ENCODE results near the gene COX7A2. TPM values are rescaled to one million over a fixed set of nuclear protein-coding genes. Genes with fewer than 3 reads are reported as not detected.
A peak's percentile ranks its signal among the peaks of the same experiment; 100 is the strongest.

Gene COX7A2
- total RNA-seq, 2 experiments from 2014 or later: 358 to 367 TPM

DNA sequence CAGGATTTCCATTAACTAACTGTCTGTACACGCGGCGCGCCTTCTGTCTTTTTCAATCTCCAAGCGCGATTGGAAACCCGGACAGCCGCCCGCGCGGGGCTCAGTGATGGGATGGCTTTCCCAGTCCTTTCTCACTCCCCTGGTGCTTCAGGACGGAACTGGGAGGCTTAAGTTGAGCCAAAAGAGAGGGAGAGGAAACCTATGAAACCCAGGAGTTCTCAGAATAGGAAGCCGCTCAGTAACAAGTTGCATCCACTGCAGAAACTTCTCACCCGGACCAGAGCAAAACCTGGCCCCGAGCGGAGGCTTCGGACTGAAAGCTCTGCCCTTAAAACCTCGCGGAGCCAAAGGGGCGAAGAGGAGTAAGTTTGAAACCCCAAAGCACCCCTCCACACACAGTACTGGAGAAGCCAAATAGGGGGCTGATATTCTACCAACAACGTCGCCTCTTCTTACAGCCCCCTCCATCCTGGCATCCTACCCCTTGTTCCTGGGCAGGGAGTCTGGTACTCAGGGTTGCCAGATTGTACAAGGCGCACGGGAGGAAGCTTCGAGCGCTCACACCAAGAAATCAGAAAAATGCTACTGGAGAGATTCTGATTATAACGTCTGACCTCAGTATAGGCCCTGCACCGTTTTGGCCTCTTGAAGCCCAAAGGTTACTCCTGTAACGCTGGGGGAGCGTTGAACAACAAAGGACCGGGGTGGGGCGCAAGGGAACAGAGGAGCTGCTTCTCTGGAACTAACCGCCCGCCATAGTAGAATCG, 36.8 kb downstream of the COX7A2 start:
- POLR2A ChIA-PET: no interaction called here
- peak; percentile 33 for DNase-seq
- Mint-ChIP-seq H3K4me3 (peak overlapping the region; percentile 60), H3K27ac (no peak overlapping the region), H3K4me1 (peaks cover 51% of the 10 kb centered on the region), H3K27me3 (peaks cover 79% of the 10 kb centered on the region), H3K36me3 (peaks cover 1% of the 10 kb centered on the region), H3K9me3 (no peaks in the 10 kb centered on the region)
- ATAC-seq (ENCODE audit: low read depth): no peak

DNA sequence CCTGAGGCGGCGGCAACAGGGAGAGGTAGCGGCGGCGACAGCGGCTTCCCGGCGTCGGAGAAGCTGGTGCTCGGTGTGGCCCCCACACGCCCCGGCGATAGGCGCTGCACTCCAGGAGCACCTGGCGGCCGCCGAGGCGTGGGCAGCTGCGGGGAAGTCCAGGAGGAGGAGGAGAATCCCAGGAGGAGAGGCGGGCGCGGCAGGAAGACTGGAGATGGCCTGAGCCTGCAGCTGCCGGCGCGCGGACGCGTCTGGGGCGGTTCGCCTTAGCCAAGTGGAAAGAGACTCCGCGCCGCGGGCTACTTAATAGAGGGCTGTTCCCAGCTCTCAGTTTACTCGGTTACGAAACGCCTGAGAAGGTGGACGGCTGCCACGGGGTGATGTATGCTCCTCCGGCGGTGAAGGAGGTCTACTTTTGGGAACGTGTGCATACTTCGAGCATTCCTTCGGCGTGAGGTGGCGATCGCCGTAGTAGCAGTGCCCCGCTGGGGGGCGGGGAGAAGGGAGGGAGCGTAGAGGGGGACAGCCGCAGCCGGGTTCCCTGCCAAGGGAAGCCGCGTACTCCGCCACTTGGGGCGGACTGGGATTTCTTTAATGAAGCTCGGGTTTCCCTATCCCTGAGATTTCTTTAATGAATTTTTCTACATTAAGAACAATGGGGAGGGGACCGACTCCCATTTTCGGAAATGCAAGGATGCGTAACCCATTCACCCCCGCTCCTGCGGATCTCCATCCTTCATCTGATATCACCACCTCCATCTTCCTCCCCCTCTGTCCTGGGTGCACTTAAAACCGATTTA, 37.6 kb downstream of the COX7A2 start, which contains the start of gene COL12A1:
Gene COL12A1, minus strand, starts transcription at position 278 of the 800 bp plus-strand sequence. CDS start 3,261 bp downstream, outside the sequence.
- peak; percentile 50 for DNase-seq
- peak within 1 kb of the TSS; percentile 63 for H3K4me3 Mint-ChIP-seq
- H3K27ac Mint-ChIP-seq: peak within 1 kb of the TSS; percentile 9
- peaks cover 51% of the 10 kb centered on the region for H3K4me1 Mint-ChIP-seq
- ATAC-seq (ENCODE audit: low read depth): no peak
- peaks cover 85% of the 10 kb centered on the region for H3K27me3 Mint-ChIP-seq
- H3K36me3 Mint-ChIP-seq: peaks cover 1% of the 10 kb centered on the region
- POLR2A ChIA-PET: no interaction called here
- H3K9me3 Mint-ChIP-seq: no peaks in the 10 kb centered on the region

DNA sequence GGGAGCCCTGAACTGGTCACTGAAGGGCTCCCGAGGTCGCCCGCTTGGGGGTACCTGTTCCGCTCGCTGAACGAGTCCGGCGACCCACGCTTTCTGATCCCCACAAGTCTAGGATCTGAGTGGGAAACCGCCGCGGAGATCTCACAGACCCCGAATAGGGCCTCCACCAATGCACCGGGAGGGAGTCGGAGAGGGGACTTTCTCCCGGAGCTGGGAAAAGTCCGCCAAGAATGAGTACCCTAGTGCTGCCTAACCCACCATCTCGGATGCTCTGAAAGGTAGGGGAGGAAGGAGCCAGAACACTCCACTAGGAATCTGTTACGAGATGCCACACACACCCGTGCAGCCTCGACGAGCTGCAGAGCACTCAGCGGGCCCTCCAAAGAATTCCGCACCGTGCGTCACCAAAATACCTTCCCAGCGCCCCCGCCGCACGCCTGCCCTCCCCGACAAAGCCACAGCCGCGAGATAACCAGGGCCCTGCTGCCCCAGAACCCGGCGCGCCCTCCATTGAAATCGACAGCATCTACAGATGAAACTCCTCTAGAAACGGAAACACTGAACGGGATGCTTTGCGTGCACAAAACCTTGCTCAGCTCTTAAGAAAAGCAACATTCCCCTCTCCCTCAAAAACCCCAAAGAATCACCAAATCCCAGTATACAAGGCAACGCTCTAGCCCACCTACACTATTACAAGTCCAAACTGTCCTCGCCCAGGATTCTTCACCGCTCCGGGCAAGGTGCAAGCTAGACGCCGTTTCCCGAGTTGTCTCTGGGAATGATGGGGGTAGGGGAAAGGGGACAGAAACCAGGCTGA, 38.4 kb downstream of the COX7A2 start:
- Mint-ChIP-seq H3K27ac (peak overlapping the region; percentile 9), H3K9me3 (no peaks in the 10 kb centered on the region), H3K36me3 (peaks cover 1% of the 10 kb centered on the region), H3K4me1 (peaks cover 51% of the 10 kb centered on the region), H3K27me3 (peaks cover 87% of the 10 kb centered on the region), H3K4me3 (peak overlapping the region; percentile 63)
- ATAC-seq (ENCODE audit: low read depth) (no peak), DNase-seq (peak; percentile 45)
- POLR2A ChIA-PET: no interaction called here

DNA sequence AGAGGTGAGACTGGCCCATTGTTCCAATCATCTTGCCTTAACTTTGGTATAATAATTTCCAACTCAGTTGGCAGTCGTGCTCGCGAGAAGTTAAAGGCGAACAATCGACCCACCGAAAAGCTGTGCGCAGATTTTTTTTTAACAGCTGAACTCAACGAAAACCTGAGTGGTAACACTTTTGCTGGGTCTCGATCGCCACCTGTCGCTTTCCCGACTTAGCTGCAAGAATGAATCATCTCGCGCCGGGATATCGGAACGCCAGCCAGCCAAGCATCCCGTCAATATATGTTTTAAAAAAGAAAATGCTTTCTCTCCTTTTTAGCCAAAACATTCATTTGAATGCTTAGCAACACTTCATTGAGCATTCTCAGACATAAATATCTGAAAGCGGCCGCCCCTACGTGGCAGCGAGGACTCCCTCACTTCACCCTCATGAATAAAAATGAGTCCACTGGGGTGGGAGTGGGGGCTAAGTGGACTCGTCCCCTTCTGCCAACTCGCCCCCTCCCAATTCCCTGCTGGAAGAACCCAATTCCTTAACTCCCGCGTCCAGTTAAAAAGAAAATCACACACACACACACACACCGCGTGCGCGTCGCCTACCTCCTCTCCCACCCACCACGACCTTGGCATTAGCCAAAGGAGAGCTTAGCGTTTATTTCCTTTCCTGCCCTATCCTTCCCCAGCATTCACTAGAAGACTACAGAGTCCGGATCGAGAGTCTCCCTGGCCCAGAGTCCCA, 39.2 kb downstream of the COX7A2 start:
- H3K27me3 Mint-ChIP-seq: peaks cover 89% of the 10 kb centered on the region
- POLR2A ChIA-PET: no interaction called here
- ATAC-seq (ENCODE audit: low read depth) (no peak), DNase-seq (peak; percentile 46)
- H3K27ac Mint-ChIP-seq: no peak overlapping the region
- H3K4me3 Mint-ChIP-seq: peak overlapping the region; percentile 31
- H3K4me1 Mint-ChIP-seq: peaks cover 51% of the 10 kb centered on the region
- peaks cover 1% of the 10 kb centered on the region for H3K36me3 Mint-ChIP-seq
- H3K9me3 Mint-ChIP-seq: no peaks in the 10 kb centered on the region

DNA sequence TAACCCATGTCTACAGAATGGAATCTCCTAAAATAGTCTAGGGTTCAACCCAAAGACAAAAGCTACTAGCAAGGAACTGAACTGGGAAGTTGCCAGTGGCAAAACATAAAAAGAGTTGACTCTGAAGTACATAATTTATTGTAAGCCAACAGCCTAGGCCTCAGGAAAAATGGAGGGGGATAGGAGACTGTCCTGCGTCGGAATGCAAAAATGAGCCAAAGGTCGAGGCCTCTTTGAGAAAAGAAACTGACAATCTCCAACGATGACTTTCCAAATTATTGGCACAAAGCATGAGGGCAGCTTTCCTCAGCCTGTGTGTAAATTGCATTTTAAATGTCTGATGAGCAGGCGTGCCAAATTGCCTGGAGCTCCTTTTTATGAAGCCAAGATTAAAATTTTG, 39.9 kb downstream of the COX7A2 start:
- Mint-ChIP-seq H3K27ac (no peak overlapping the region), H3K4me1 (peaks cover 46% of the 10 kb centered on the region), H3K36me3 (peaks cover 1% of the 10 kb centered on the region), H3K9me3 (no peaks in the 10 kb centered on the region), H3K4me3 (no peak overlapping the region), H3K27me3 (peaks cover 84% of the 10 kb centered on the region)
- ATAC-seq (ENCODE audit: low read depth): no peak
- POLR2A ChIA-PET: no interaction called here
- no peak for DNase-seq

DNA sequence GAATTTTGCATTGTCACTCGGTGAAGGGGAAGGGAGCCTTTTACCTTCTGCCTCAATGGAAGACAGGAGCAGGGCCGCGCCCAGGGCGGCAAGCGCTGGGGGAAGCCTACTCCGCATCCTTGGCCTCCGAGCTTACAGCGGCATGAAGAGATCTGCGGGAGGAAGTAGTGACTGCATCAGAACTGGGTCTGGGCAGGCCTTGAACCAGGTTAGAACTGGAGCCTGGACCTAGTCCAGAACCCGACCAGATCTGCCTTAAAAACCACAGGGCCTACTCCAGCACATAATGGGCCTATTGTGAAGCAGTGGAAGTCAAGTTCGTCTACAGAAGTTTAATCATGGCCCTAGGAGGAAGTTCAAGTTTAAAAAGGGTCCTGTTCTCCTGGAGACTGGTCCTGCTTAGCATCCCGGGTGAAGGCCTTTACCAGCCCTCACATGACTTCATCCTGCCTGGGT, 40.9 kb downstream of the COX7A2 start:
- POLR2A ChIA-PET: no interaction called here
- H3K4me1 Mint-ChIP-seq: peaks cover 39% of the 10 kb centered on the region

DNA sequence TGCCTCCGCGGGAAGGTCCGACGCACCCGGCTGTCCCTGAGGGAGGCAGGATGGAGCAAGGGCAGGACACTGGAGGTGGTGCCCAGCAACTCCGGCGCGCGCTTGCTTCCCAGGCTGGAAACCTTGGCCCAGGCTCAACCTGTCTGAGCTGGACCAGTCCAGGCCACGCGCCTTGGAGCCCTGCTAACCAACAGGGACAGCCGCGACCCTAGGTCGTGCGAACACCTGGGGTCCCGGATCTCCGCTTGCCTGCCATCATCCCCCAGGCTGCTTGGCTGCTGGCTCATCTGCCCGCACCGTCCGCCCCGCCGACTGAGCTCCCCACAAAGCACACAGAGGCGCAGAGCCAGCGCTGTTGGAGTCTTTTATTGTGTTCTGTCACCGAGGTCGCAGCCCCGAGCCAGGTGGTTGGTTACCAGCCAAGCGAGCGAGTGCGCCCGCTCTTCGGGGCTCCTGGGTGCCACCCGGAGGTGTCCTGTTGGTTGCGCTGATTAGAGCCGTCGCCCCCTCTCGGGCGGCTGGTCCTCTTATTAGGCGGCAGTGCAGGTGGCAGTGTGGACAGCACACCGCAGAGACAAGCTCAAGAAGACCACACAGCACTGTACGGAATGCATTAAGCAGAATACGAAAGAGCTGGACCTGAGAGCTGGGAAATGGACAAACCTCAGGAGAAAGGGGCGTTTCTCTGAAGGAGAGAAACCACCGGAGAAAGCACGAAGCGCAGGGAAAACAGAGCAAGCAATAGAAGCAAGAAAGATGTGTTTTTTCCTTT, 41.5 kb downstream of the COX7A2 start:
- H3K4me3 Mint-ChIP-seq: no peak overlapping the region

More for the DNA sequence above, 40.9 kb downstream of the COX7A2 start:
- no peak for DNase-seq
- Mint-ChIP-seq H3K27ac (no peak overlapping the region), H3K36me3 (no peaks in the 10 kb centered on the region), H3K9me3 (no peaks in the 10 kb centered on the region), H3K4me3 (no peak overlapping the region), H3K27me3 (peaks cover 76% of the 10 kb centered on the region)
- ATAC-seq (ENCODE audit: low read depth): no peak

DNA sequence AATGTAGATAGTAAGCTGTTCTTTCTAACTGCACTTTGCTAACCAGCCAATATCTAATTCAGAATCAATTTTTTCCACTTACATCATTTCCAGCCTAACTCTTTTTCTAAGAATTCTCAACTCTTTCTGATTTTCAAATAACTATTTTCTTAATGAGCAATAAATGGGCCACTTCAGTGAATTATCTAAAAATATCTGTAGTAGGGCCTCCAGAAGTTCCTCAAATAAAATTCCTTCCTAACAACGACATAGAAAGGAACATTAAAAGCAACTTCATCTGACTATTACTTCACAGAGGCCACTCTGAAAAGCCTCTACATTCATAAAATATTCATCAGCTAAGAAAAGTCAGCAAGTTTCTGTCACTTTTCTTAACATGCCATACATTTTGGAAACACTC, 42.6 kb downstream of the COX7A2 start:
- Mint-ChIP-seq H3K4me3 (no peak overlapping the region), H3K36me3 (no peaks in the 10 kb centered on the region), H3K9me3 (no peaks in the 10 kb centered on the region), H3K27me3 (peaks cover 59% of the 10 kb centered on the region), H3K27ac (no peak overlapping the region), H3K4me1 (peaks cover 25% of the 10 kb centered on the region)
- POLR2A ChIA-PET: no interaction called here
- ATAC-seq (ENCODE audit: low read depth): no peak
- no peak for DNase-seq

More for the DNA sequence above, 41.5 kb downstream of the COX7A2 start:
- H3K27ac Mint-ChIP-seq: no peak overlapping the region
- H3K27me3 Mint-ChIP-seq: peaks cover 70% of the 10 kb centered on the region
- ATAC-seq (ENCODE audit: low read depth) (no peak), DNase-seq (no peak)
- no peaks in the 10 kb centered on the region for H3K36me3 Mint-ChIP-seq
- H3K9me3 Mint-ChIP-seq: no peaks in the 10 kb centered on the region
- POLR2A ChIA-PET: no interaction called here
- H3K4me1 Mint-ChIP-seq: peaks cover 33% of the 10 kb centered on the region

DNA sequence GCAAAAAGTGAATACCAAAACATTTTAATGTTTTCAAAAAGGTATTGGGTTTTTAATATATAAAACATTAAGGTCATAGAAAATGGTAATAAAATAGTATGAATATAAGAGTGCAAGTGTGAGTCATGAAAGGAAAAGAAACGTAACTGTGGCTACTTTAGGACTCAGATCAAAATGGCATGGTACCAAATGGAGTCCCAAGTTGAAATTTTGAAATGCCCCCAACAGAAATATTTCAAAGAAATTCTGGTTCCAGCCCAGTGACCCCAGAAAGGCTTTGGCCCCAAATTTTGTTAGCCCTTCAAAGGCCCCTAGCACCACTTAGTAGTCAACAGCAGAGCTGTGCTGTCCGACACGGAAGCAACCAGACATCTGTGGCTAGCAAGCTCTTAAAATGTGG, 43.7 kb downstream of the COX7A2 start:
- Mint-ChIP-seq H3K36me3 (no peaks in the 10 kb centered on the region), H3K4me3 (no peak overlapping the region), H3K27me3 (peaks cover 48% of the 10 kb centered on the region), H3K4me1 (peaks cover 17% of the 10 kb centered on the region), H3K27ac (no peak overlapping the region), H3K9me3 (no peaks in the 10 kb centered on the region)
- DNase-seq (no peak), ATAC-seq (ENCODE audit: low read depth) (no peak)
- POLR2A ChIA-PET: no interaction called here

DNA sequence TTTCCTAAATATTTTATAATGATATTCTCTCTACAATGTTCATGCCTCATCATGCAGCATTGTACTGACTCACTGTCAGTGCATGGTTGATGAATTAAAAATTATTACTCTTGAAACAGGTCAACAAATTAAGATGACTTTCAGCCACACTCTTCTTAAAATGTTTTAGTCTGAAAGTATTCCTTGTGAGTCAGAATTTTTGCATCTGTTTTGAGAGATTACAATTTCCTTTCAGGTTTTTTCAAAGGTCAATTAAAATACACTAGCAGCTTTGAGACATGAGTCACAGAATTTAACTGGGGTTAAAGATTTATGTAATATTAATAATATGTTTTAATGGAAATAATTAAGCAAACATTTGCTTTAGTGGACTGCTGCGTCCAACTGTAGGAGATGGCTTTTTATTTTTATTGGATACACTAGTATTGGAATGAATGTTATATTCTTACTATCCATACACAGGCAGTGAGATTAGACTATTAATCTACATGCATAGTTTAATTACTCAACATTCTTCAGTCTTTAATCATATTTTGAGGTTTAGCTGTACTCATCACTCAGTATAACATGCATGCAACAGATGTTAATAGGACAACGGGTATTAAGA, 47.4 kb downstream of the COX7A2 start:
- H3K4me3 Mint-ChIP-seq: no peak overlapping the region
- peaks cover 12% of the 10 kb centered on the region for H3K27me3 Mint-ChIP-seq
- POLR2A ChIA-PET: no interaction called here
- H3K36me3 Mint-ChIP-seq: no peaks in the 10 kb centered on the region
- no peaks in the 10 kb centered on the region for H3K4me1 Mint-ChIP-seq
- DNase-seq (no peak), ATAC-seq (ENCODE audit: low read depth) (no peak)
- no peak overlapping the region for H3K27ac Mint-ChIP-seq
- no peaks in the 10 kb centered on the region for H3K9me3 Mint-ChIP-seq

DNA sequence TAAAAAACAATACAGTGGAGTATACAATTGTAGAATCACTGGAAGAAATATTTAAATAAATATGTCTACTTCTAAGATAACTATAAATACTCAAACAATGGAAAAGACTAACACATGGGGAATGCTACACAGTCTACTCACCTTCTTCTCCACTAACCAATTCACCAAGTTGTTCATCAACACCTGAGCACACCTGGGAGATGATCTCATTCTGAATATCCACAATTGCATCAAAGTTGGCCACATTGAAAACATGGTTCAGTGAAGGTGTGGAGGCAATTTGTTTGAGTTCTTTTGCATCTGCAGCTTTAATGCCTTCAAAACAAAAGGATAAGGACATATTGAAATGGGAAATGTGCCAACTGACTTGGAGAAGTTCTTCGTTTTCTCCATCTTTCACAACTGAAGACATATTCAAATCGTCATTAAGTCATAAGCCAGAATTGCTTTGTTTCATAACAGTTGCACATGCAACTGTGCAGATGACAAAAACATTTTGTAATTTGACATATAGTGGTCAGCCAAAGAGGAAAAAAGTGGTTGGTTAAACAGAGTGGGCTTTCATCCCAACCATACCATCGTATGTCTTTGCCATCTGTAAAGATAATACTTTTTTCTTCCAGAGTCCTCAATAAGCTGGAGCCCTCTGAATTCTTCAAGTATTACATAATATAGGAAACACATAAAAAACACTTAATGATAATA, 55.2 kb downstream of the COX7A2 start:
- ATAC-seq (ENCODE audit: low read depth) (no peak), DNase-seq (no peak)
- Mint-ChIP-seq H3K27me3 (peaks cover 7% of the 10 kb centered on the region), H3K4me1 (no peaks in the 10 kb centered on the region), H3K36me3 (no peaks in the 10 kb centered on the region), H3K27ac (no peak overlapping the region), H3K4me3 (no peak overlapping the region), H3K9me3 (peaks cover 4% of the 10 kb centered on the region)
- POLR2A ChIA-PET: no interaction called here
